BE2C (cell line): ENCODE measurements around the gene CDK15.

ENCODE experiments used
- DNase-seq: peaks from one replicate; pipeline ENCODE4 v3.0.0-alpha.2; 2020
- H3K27me3 ChIP-seq: fragments of 250-450 bp; sonication (Bioruptor Pico); 2 replicates; pipeline ENCODE4 v1.5.1; 2020; ENCODE audit warnings: mild to moderate bottlenecking
- H3K36me3 ChIP-seq: fragments of 250-450 bp; sonication (Bioruptor Pico); 2 replicates; pipeline ENCODE4 v1.5.1; 2020; ENCODE audit warnings: mild to moderate bottlenecking
- H3K4me1 ChIP-seq: fragments of 250-450 bp; sonication (Bioruptor Pico); 2 replicates; pipeline ENCODE4 v1.5.1; 2020
- H3K4me3 ChIP-seq: 2 replicates; pipeline ENCODE4 v1.5.1; 2011; ENCODE audit warnings: low read depth, low read length
- H3K9me3 ChIP-seq: fragments of 250-450 bp; sonication (Bioruptor Pico); 2 replicates; pipeline ENCODE4 v1.5.1; 2020
- TF ChIP-seq, protein P1 (sequence below): IDR thresholded peaks from 2 replicates; pipeline ENCODE4 v1.5.1; 2012; ENCODE audit warnings: mild to moderate bottlenecking, low read depth, low read length

CDK15 gene

DNA sequence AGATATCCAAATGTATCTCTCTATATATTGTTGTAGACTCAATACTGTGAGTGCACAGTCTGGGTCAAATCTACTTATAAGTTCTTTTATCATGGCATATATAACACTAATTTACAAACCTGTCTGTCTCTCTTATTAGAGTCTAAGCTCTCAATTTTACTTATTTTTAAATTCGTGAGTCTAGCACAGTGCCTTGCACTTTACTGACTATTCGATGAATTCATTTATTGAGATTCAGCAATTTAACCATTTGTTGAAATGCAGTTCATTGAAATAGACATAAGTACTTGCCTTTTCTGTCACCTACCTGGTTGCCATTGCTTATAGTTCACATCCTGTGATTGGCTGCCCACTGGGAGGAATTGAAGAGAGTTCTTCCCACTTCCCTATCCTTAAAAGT, 15.3 kb upstream of the CDK15 start:
- no peak overlapping the region for H3K4me3 ChIP-seq
- H3K4me1 ChIP-seq, result no peaks in the 10 kb centered on the region
- H3K9me3 ChIP-seq, result no peaks in the 10 kb centered on the region
- TF ChIP-seq, protein P1, sequence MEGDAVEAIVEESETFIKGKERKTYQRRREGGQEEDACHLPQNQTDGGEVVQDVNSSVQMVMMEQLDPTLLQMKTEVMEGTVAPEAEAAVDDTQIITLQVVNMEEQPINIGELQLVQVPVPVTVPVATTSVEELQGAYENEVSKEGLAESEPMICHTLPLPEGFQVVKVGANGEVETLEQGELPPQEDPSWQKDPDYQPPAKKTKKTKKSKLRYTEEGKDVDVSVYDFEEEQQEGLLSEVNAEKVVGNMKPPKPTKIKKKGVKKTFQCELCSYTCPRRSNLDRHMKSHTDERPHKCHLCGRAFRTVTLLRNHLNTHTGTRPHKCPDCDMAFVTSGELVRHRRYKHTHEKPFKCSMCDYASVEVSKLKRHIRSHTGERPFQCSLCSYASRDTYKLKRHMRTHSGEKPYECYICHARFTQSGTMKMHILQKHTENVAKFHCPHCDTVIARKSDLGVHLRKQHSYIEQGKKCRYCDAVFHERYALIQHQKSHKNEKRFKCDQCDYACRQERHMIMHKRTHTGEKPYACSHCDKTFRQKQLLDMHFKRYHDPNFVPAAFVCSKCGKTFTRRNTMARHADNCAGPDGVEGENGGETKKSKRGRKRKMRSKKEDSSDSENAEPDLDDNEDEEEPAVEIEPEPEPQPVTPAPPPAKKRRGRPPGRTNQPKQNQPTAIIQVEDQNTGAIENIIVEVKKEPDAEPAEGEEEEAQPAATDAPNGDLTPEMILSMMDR, result no peak
- no peak for DNase-seq
- no peaks in the 10 kb centered on the region for H3K36me3 ChIP-seq
- H3K27me3 ChIP-seq, result no peaks in the 10 kb centered on the region

DNA sequence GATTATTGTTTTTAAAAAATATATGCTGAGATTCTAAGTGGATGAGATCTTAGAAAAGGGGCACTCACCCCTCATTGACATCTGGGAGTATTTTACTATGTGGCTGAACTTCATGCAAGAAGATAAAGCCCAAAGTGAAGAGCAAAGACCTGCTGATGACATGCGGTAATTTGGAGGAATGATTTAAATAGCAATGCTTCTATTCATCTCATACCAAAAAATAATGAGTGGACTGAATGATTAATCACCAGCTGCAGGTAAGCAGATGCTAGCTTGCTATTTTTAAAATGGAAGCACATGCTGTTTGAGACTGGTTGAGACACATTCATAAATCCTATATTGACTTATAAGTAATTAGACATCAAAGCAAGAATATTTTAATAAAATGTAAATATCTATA, 12.7 kb upstream of the CDK15 start:
- TF ChIP-seq, protein P1, result no peak
- DNase-seq, result no peak
- Histone ChIP-seq H3K4me1 (peaks cover 6% of the 10 kb centered on the region; the same call in 1 of the 2 replicates), H3K27me3 (no peaks in the 10 kb centered on the region), H3K36me3 (no peaks in the 10 kb centered on the region), H3K9me3 (no peaks in the 10 kb centered on the region), H3K4me3 (no peak overlapping the region)

DNA sequence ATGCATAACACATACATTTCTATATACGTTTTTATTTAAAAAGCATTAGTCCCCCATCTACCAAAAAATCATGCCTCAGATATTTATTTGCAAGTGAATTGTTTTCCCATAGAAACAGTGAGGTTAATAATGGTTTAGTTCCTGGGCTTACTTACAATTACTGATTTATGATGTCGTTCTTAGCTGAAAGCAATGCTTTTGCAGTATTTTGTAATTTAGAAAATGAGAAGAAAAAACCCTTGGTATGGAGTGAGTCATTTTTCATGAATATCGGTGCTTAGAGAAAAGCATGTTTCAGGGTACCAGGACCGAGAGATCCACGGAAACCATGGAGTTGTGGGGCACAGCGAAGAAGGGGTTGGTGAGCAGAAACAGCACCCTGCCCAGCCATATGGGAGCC, 12.0 kb upstream of the CDK15 start:
- DNase-seq, result no peak
- TF ChIP-seq, protein P1, result no peak
- no peaks in the 10 kb centered on the region for H3K27me3 ChIP-seq
- peaks cover 6% of the 10 kb centered on the region; the same call in 1 of the 2 replicates for H3K4me1 ChIP-seq
- no peak overlapping the region for H3K4me3 ChIP-seq
- no peaks in the 10 kb centered on the region for H3K36me3 ChIP-seq
- no peaks in the 10 kb centered on the region for H3K9me3 ChIP-seq

DNA sequence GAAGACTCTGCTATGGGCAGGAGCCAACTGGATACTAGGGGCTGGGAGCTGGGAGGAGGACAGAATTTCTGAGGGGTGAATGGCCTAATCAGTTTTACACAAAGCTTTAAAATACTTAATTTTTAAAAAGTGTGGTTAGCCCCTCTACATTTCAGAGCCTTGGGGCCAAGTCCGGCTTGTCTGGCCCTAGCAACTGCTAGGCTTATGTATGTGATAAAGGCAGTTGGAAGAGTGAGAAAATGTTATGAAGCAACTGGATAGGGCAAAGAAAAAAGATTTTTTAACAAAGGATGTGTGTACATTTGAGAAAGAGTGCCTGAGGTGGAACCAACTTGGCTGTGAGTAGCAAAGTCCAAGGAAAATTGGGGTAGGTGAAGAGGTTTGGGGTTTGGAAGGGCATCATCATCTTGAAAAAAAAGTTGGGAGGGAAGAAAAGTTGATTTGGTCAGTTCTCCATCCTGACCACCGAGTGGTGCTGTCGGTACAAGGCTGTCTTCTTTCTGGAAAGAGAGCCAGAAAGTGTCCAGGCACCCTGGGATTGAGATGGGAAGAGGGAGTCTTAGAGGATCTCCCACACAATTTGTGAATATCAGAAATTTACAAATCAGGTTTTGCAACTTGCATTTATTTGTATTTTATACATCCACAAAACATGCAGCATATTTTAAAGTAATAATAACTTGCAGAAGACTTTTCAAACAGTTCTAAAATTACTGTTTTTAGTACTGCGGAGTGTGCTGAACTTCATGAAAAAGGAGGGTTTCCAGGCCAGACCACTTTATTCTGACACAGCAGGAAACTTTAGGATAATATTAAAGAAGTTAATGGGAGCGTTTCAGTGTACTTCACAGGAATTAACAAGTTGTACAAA, 10.5 kb upstream of the CDK15 start:
- no peaks in the 10 kb centered on the region for H3K27me3 ChIP-seq
- DNase-seq, result peak; percentile 54
- TF ChIP-seq, protein P1, result peak; percentile 95
- no peaks in the 10 kb centered on the region for H3K36me3 ChIP-seq
- peaks cover 6% of the 10 kb centered on the region; the same call in 1 of the 2 replicates for H3K4me1 ChIP-seq
- no peak overlapping the region for H3K4me3 ChIP-seq
- no peaks in the 10 kb centered on the region for H3K9me3 ChIP-seq

DNA sequence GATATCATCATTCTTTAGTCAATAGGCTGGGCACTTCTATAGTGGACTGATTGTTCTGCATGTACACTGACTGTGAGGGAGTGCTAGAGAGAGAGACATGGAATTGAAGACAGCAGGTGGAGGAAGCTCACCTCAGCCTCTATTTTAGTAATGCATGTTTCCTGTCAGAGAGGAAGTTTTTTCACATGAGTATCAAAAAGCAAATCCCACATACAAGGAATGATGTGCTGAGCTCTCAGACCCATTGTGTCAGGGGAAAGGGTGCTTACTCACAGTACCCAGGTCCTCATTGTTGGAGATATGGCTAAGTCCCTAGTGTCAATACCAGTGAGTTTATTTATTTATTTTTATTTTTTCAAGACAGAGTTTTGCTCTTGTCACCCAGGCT, 9.9 kb upstream of the CDK15 start:
- no peaks in the 10 kb centered on the region for H3K36me3 ChIP-seq
- H3K4me3 ChIP-seq, result no peak overlapping the region
- H3K9me3 ChIP-seq, result no peaks in the 10 kb centered on the region
- H3K27me3 ChIP-seq, result no peaks in the 10 kb centered on the region
- H3K4me1 ChIP-seq, result peaks cover 6% of the 10 kb centered on the region; the same call in 1 of the 2 replicates
- TF ChIP-seq, protein P1, result no peak
- no peak for DNase-seq

DNA sequence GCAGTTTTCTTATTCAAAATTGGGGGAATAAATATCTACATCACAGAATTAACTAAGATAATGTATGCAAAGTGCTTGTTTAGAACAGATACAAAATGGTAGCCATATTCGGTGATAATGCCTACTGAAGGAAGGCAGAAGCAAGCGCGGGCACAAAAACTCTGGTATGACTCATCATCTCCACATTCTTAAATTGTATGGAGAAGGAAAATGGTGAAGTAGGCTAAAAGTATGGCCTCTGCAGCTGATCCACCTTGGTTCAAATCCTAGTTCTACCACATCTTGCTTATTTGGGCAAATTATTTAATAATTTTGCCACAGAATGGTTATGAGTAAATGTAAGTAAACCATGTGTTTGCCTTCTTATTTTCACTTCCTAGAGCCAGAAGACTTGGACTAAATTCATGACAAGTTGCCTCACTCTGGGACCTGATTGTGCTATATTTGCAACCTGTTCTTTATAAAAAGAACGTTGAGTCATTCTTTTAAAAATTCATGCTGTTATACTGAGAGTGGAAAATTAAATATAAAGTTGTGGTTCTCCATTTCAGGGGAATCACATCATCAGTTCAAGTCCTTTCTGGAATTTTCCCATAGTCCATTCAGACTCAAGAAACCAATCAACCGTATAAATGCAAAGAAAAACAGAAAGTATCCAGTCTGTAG, 9.0 kb upstream of the CDK15 start:
- TF ChIP-seq, protein P1, result no peak
- no peak overlapping the region for H3K4me3 ChIP-seq

More for the DNA sequence above, 9.0 kb upstream of the CDK15 start:
- H3K9me3 ChIP-seq, result no peaks in the 10 kb centered on the region
- DNase-seq, result no peak
- no peaks in the 10 kb centered on the region for H3K27me3 ChIP-seq
- H3K4me1 ChIP-seq, result peaks cover 6% of the 10 kb centered on the region; the same call in 1 of the 2 replicates
- no peaks in the 10 kb centered on the region for H3K36me3 ChIP-seq
